IMR-90 (cell line): Measurements from ENCODE around the gene XYLB.

Source experiments
- CHD1 ChIP-seq: IDR thresholded peaks from 2 replicates; pipeline ENCODE4 v1.6.1; 2012; ENCODE audit warnings: low read depth, low read length, improper control_type of control experiment
- CTCF ChIP-seq: conservative IDR thresholded peaks from 2 replicates; pipeline ENCODE4 v1.5.1; 2012; ENCODE audit warnings: mild to moderate bottlenecking, low read depth, low read length, improper control_type of control experiment
- POLR2A ChIP-seq: IDR thresholded peaks from 2 replicates; pipeline ENCODE4 v1.6.1; 2012; ENCODE audit warnings: mild to moderate bottlenecking, low read depth, low read length
- RAD21 ChIP-seq: IDR thresholded peaks from 2 replicates; pipeline ENCODE4 v1.6.1; 2012; ENCODE audit warnings: low read length, improper control_type of control experiment
- RFX5 ChIP-seq: IDR thresholded peaks from 2 replicates; pipeline ENCODE4 v1.8.0; 2012; ENCODE audit warnings: low read depth, mild to moderate bottlenecking, low read length, moderate library complexity
- USF2 ChIP-seq: fragments of 150-350 bp; IDR thresholded peaks from 2 replicates; pipeline ENCODE4 v1.6.1; 2017; ENCODE audit warnings: mild to moderate bottlenecking, antibody characterized with exemption, low read length, low read depth
- TF ChIP-seq, protein P1 (sequence below): fragments of 150-350 bp; IDR thresholded peaks from 2 replicates; pipeline ENCODE4 v1.6.1; 2016; ENCODE audit warnings: low read depth, mild to moderate bottlenecking, low read length, moderate library complexity, borderline replicate concordance

DNA sequence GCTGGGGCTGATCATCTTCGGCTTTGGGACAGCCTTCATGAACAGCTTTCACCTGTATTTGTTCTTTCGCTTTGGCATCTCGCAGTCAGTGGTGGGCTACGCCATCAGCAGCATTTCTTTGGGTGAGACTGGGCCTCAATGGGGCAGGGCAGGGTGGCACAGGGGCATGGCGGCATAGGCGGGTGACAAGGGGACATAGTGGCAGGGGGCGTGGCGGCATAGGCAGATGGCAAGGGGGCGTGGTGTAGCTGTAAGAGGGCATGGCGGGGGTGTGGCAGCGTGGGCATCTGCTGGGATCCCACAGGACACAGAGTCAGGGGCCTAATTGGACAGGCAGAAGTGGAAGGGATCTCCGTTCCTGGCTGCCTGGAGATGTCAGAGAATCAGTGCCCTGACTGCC is 39.0 kb upstream of the XYLB start:
- TF ChIP-seq CTCF (no peak), RFX5 (no peak), CHD1 (no peak), USF2 (no peak), POLR2A (no peak), RAD21 (no peak)
- TF ChIP-seq, protein P1, sequence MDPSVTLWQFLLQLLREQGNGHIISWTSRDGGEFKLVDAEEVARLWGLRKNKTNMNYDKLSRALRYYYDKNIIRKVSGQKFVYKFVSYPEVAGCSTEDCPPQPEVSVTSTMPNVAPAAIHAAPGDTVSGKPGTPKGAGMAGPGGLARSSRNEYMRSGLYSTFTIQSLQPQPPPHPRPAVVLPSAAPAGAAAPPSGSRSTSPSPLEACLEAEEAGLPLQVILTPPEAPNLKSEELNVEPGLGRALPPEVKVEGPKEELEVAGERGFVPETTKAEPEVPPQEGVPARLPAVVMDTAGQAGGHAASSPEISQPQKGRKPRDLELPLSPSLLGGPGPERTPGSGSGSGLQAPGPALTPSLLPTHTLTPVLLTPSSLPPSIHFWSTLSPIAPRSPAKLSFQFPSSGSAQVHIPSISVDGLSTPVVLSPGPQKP = no peak
